Neuronal stem cell (in vitro differentiated cells): ENCODE results near the gene NOL4L.

Source experiments
- DNase-seq: peaks from one replicate; pipeline ENCODE4 v3.0.0-alpha.2; 2013; ENCODE audit warnings: low spot score
- H2AFZ ChIP-seq: one replicate; pipeline ENCODE4 v1.6.1; 2013; ENCODE audit warnings: mild to moderate bottlenecking, low read length, inconsistent platforms
- H2AK5ac ChIP-seq: 2 replicates; pipeline ENCODE4 v1.6.1; 2013; ENCODE audit warnings: low read depth, mild to moderate bottlenecking, inconsistent platforms, low read length, moderate library complexity, mixed read lengths
- H2BK120ac ChIP-seq: 2 replicates; pipeline ENCODE4 v1.6.1; 2013; ENCODE audit warnings: low read depth, mild to moderate bottlenecking, inconsistent platforms, low read length, moderate library complexity, mixed read lengths
- H2BK12ac ChIP-seq: one replicate; pipeline ENCODE4 v1.6.1; 2013; ENCODE audit warnings: low read length, inconsistent platforms
- H2BK15ac ChIP-seq: 2 replicates; pipeline ENCODE4 v1.6.1; 2013; ENCODE audit warnings: mild to moderate bottlenecking, low read length, inconsistent platforms, mixed read lengths
- H2BK5ac ChIP-seq: one replicate; pipeline ENCODE4 v1.6.1; 2013; ENCODE audit warnings: inconsistent platforms, mild to moderate bottlenecking, low read length, moderate library complexity
- H3K14ac ChIP-seq: one replicate; pipeline ENCODE4 v1.6.1; 2013; ENCODE audit warnings: low read length, inconsistent platforms
- H3K18ac ChIP-seq: 2 replicates; pipeline ENCODE4 v1.6.1; 2013; ENCODE audit warnings: low read length, inconsistent platforms
- H3K23ac ChIP-seq: 2 replicates; pipeline ENCODE4 v1.6.1; 2013; ENCODE audit warnings: low read depth, mild to moderate bottlenecking, mixed read lengths, low read length, inconsistent platforms; ENCODE audit not compliant: poor library complexity
- H3K27ac ChIP-seq: replicated peaks from 3 replicates; pipeline ENCODE4 v1.5.1; 2013; ENCODE audit warnings: low read length, inconsistent platforms
- H3K27me3 ChIP-seq, 3 experiments: 2 replicates each; pipeline ENCODE4 v1.6.1; 2013; ENCODE audit warnings: low read length in 3 of 3, mild to moderate bottlenecking in 2 of 3, inconsistent platforms in 1 of 3, low read depth in 1 of 3, mixed read lengths in 1 of 3, moderate library complexity in 1 of 3; ENCODE audit not compliant: control insufficient read depth in 3 of 3, insufficient read depth in 3 of 3
- H3K36me3 ChIP-seq, 2 donors: replicated peaks in 1 of 2; 2 replicates each; pipeline ENCODE4 v1.6.1; 2013; ENCODE audit warnings: low read length in 2 of 2; ENCODE audit not compliant: control insufficient read depth in 2 of 2, insufficient read depth in 2 of 2
- H3K4ac ChIP-seq: 2 replicates; pipeline ENCODE4 v1.6.1; 2013; ENCODE audit warnings: inconsistent platforms, mild to moderate bottlenecking, low read length, moderate library complexity
- H3K4me1 ChIP-seq, 2 donors: 1 replicate in 1 of 2; 2 replicates in 1 of 2; pipeline ENCODE4 v1.6.1; 2013; ENCODE audit warnings: low read length in 2 of 2, low read depth in 1 of 2; ENCODE audit not compliant: control insufficient read depth in 2 of 2, insufficient read depth in 1 of 2
- H3K4me2 ChIP-seq: one replicate; pipeline ENCODE4 v1.6.1; 2013; ENCODE audit warnings: mild to moderate bottlenecking, low read length, inconsistent platforms; ENCODE audit not compliant: insufficient read depth, poor library complexity, severe bottlenecking
- H3K4me3 ChIP-seq, 2 donors: 2 replicates each; pipeline ENCODE4 v1.5.1; 2013; ENCODE audit warnings: low read length in 2 of 2, mild to moderate bottlenecking in 2 of 2, inconsistent platforms in 1 of 2, moderate library complexity in 1 of 2
- H3K79me1 ChIP-seq: one replicate; pipeline ENCODE4 v1.6.1; 2013; ENCODE audit warnings: low read depth, mild to moderate bottlenecking, inconsistent platforms, low read length, moderate library complexity
- H3K9ac ChIP-seq: one replicate; pipeline ENCODE4 v1.6.1; 2013; ENCODE audit warnings: mild to moderate bottlenecking, low read depth, low read length, inconsistent platforms; ENCODE audit not compliant: poor library complexity
- H3K9me3 ChIP-seq, 2 donors: replicated peaks in 1 of 2; 2 replicates each; pipeline versions ENCODE3 to v1.6.1; 2013; ENCODE audit warnings: low read length in 2 of 2, mild to moderate bottlenecking in 2 of 2, inconsistent platforms in 1 of 2, low read depth in 1 of 2, mixed read lengths in 1 of 2, moderate library complexity in 1 of 2; ENCODE audit not compliant: control insufficient read depth in 2 of 2, insufficient read depth in 1 of 2
- H4K8ac ChIP-seq: one replicate; pipeline ENCODE4 v1.6.1; 2013; ENCODE audit warnings: low read depth, mild to moderate bottlenecking, inconsistent platforms, low read length, moderate library complexity
- H4K91ac ChIP-seq: one replicate; pipeline ENCODE4 v1.6.1; 2013; ENCODE audit warnings: low read length, low read depth, mild to moderate bottlenecking, inconsistent platforms; ENCODE audit not compliant: poor library complexity
- WGBS, 2 donors: extraction: QIAGEN DNeasy Blood & Tissue Kit; methylation state at CpG; one replicate each; pipeline ENCODE4 v1.1.7; 2013; ENCODE audit warnings: missing lambda C conversion rate in 2 of 2, mixed read lengths in 1 of 2; ENCODE audit not compliant: insufficient read length in 2 of 2, insufficient replicate concordance in 1 of 2; ENCODE audit errors: extremely low coverage in 2 of 2; 5-methylcytosine and 5-hydroxymethylcytosine counted together

Gene NOL4L

GRCh38 chr20:32626407-32626806 is 41.3 kb upstream of the NOL4L start:
- Histone ChIP-seq H2AK5ac (peak overlapping the region; percentile 98), H2BK12ac (no peak overlapping the region), H3K4me2 (no peak overlapping the region), H3K79me1 (no peaks in the 10 kb centered on the region), H3K18ac (peak overlapping the region; percentile 77), H3K36me3 (no peaks in the 10 kb centered on the region), H3K4me1 (peaks cover 10 to 13% of the 10 kb centered on the region in 2 donors), H4K8ac (no peak overlapping the region), H2BK120ac (no peak overlapping the region), H2BK15ac (peak overlapping the region; percentile 100), H2AFZ (no peak overlapping the region), H3K27ac (no peak overlapping the region), H3K4ac (no peak overlapping the region), H3K9ac (no peak overlapping the region), H3K9me3 (no peaks in the 10 kb centered on the region), H3K4me3 (no peak overlapping the region), H3K14ac (no peak overlapping the region), H3K23ac (no peak overlapping the region), H4K91ac (no peak overlapping the region), H3K27me3 (peaks cover 0 to 7% (median 0%) of the 10 kb centered on the region in 3 experiments), H2BK5ac (peak overlapping the region; percentile 79)
- no CpG with 5 or more reads among the region's 3 CpGs for WGBS, 2 donors
- DNase-seq, result no peak

- Histone ChIP-seq H4K91ac (no peak overlapping the region), H3K9me3 (no peaks in the 10 kb centered on the region), H3K27ac (no peak overlapping the region), H4K8ac (no peak overlapping the region), H3K23ac (no peak overlapping the region), H3K4me1 (peaks cover 10 to 13% of the 10 kb centered on the region in 2 donors), H3K4ac (no peak overlapping the region), H3K27me3 (peaks cover 0 to 7% (median 0%) of the 10 kb centered on the region in 3 experiments), H3K79me1 (no peaks in the 10 kb centered on the region), H2BK5ac (peak overlapping the region; percentile 79), H2AFZ (no peak overlapping the region), H3K9ac (no peak overlapping the region), H2BK15ac (peak overlapping the region; percentile 100), H2BK12ac (no peak overlapping the region), H3K4me2 (no peak overlapping the region), H3K18ac (no peak overlapping the region), H3K14ac (no peak overlapping the region), H2AK5ac (peak overlapping the region; percentile 98), H2BK120ac (no peak overlapping the region), H3K4me3 (no peak overlapping the region), H3K36me3 (no peaks in the 10 kb centered on the region)
- no CpG with 5 or more reads among the region's 18 CpGs for WGBS, 2 donors
- no peak for DNase-seq
Measured at GRCh38 chr20:32625996-32626395, 40.9 kb upstream of the NOL4L start.

- no peak for DNase-seq
- peaks cover 10 to 13% of the 10 kb centered on the region in 2 donors for H3K4me1 ChIP-seq
- H3K79me1 ChIP-seq, result no peaks in the 10 kb centered on the region
- no peak overlapping the region for H4K91ac ChIP-seq
- H2AK5ac ChIP-seq, result no peak overlapping the region
- H2BK15ac ChIP-seq, result no peak overlapping the region
- no peak overlapping the region for H2BK5ac ChIP-seq
- WGBS, 2 donors, result no CpG with 5 or more reads among the region's 5 CpGs
- peak overlapping the region in 1 of 2 donors; percentile 18 for H3K4me3 ChIP-seq
- H2BK120ac ChIP-seq, result no peak overlapping the region
- no peak overlapping the region for H2AFZ ChIP-seq
- H4K8ac ChIP-seq, result no peak overlapping the region
- H3K14ac ChIP-seq, result no peak overlapping the region
- no peak overlapping the region for H3K9ac ChIP-seq
- H3K36me3 ChIP-seq, result no peaks in the 10 kb centered on the region
- no peak overlapping the region for H3K4me2 ChIP-seq
- H3K4ac ChIP-seq, result no peak overlapping the region
- no peak overlapping the region for H3K18ac ChIP-seq
- no peak overlapping the region for H3K23ac ChIP-seq
- peaks cover 0 to 7% (median 0%) of the 10 kb centered on the region in 3 experiments for H3K27me3 ChIP-seq
- no peak overlapping the region for H3K27ac ChIP-seq
- H2BK12ac ChIP-seq, result no peak overlapping the region
- H3K9me3 ChIP-seq, result no peaks in the 10 kb centered on the region
Measured at GRCh38 chr20:32624687-32625345, 39.7 kb upstream of the NOL4L start.

- peaks cover 10 to 13% of the 10 kb centered on the region in 2 donors for H3K4me1 ChIP-seq
- H3K4me2 ChIP-seq, result no peak overlapping the region
- H3K23ac ChIP-seq, result no peak overlapping the region
- H3K27me3 ChIP-seq, result peaks cover 0 to 13% (median 0%) of the 10 kb centered on the region in 3 experiments
- no peaks in the 10 kb centered on the region for H3K9me3 ChIP-seq
- H3K36me3 ChIP-seq, result no peaks in the 10 kb centered on the region
- H2AK5ac ChIP-seq, result no peak overlapping the region
- H2BK12ac ChIP-seq, result no peak overlapping the region
- no peak overlapping the region for H3K14ac ChIP-seq
- H2BK15ac ChIP-seq, result peak overlapping the region; percentile 19
- H4K91ac ChIP-seq, result no peak overlapping the region
- H3K27ac ChIP-seq, result no peak overlapping the region
- H2BK120ac ChIP-seq, result no peak overlapping the region
- peak overlapping the region; percentile 21 for H3K18ac ChIP-seq
- DNase-seq, result no peak
- no peak overlapping the region for H2BK5ac ChIP-seq
- no peak overlapping the region for H4K8ac ChIP-seq
- H3K4ac ChIP-seq, result no peak overlapping the region
- no peak overlapping the region for H3K9ac ChIP-seq
- no peaks in the 10 kb centered on the region for H3K79me1 ChIP-seq
- no CpG with 5 or more reads among the region's 18 CpGs for WGBS, 2 donors
- no peak overlapping the region for H2AFZ ChIP-seq
- H3K4me3 ChIP-seq, result no peak overlapping the region
Measured at GRCh38 chr20:32623667-32624157, 38.6 kb upstream of the NOL4L start.
